HG02852 (cell line): ENCODE measurements around the gene TMCC2.
"Not testable (repeated sequence)": the region's sequence is repeated elsewhere in the genome, so short reads cannot be mapped to it uniquely, and the experiment has no call there.

ENCODE experiments used
- ATAC-seq: cut with Tn5 transposase; IDR thresholded peaks from one replicate; pipeline ENCODE4 v1.9.1; 2021; ENCODE audit warnings: mild to moderate bottlenecking, moderate library complexity; ENCODE audit not compliant: unreplicated experiment

Gene TMCC2

DNA sequence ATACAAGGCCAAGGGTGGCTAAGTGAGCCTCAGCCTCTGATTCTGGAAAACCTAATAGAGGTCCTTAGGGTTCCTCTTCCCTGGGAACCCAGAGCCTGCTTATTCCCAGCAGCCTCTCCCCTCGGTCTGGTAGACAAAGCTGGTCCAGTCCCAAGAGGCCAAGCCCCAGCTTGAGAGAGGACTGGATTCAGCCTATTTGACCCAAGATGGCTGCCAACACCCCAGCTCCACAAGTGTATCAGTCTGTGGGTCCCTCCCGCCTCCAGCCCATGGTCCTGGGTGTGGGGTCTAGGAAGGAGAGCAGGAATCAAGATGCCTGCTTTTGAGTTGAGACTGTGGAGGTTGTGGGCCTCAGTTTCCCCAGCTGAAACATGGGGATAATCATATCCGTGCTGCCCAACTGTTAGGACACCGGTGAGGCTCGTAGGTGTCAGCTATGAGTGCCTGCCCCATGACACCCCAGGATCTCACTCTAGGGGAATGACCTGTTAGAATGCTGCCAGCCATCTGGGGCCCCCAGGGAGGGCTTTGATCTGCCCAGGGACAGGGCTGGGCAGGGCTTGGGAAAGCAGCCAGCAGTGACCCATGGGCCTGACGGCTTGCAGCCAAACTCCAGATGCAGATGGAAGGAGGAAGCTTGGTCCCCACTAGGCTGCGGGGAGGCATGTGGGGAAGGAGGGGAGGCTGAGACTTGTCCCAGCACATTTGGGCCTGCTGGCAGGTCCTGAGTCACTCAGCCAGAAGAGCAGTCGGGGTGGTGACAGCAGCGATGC is 48.4 kb downstream of the TMCC2 start:
- no peak for ATAC-seq

DNA sequence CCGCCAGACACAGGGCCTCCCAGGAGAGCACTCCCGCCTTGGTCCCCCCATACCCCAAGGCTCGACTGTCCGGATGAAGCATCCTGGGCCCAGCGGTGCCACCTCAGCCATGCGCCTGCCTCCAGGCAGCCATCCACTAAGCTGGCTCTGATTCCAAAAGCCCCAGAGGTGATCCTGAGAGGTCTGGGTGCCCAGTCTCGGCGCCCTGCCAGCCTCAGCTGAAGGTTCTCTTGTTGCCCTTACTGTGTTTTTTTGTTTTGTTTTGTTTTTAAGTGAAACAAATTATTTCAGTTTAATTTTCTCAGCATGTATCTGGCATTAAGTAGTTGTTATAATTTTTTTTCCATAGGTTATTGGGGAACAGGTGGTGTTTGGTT is 48.9 kb downstream of the TMCC2 start:
- no peak for ATAC-seq

DNA sequence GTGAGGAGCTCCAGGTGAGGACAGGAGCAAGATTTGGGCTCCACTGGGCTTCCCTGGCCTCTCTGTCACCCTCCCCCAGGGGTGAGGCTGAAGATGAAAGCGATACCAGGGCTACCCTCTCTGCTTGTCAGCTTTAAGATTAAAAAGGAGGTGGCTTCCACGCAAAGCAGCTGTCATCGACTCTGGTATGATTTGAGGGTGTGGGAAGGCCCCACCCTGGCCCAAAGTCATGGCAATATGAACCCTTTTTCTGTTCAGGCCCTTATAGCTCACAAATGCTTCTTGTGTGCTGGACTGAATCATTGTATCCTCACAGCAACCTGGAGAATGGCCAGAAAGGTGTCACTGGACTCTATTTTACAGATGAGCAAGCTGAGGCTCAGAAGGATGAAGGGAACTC is 52.2 kb downstream of the TMCC2 start:
- ATAC-seq: no peak

DNA sequence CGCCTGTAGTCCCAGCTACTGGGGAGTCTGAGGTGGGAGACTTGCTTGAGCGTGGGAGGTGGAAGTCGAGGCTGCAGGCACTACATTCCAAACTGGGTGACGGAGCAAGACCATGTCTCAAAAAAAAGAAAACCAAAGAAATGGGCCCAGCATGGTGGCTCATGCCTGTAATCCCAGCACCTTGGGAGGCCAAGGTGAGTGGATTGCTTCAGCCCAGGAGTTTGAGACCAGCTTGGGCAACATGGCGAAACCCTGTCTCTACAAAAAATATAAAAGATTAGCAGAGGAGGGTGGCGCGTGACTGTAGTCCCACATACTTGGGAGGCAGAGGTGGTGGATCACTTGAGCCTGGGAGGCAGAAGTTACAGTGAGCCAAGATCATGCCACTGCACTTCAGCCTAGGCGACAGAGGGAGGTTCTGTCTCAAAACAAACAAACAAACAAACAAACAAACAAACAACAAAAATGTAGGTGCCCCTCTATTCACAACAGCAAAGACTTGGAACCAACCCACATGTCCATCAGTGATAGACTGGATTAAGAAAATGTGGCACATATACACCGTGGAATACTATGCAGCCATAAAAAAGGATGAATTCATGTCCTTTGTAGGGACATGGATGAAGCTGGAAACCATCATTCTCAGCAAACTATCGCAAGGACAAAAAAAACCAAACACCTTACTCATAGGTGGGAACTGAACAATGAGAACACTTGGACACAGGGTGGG is 53.1 kb downstream of the TMCC2 start:
- not testable (repeated sequence) for ATAC-seq

DNA sequence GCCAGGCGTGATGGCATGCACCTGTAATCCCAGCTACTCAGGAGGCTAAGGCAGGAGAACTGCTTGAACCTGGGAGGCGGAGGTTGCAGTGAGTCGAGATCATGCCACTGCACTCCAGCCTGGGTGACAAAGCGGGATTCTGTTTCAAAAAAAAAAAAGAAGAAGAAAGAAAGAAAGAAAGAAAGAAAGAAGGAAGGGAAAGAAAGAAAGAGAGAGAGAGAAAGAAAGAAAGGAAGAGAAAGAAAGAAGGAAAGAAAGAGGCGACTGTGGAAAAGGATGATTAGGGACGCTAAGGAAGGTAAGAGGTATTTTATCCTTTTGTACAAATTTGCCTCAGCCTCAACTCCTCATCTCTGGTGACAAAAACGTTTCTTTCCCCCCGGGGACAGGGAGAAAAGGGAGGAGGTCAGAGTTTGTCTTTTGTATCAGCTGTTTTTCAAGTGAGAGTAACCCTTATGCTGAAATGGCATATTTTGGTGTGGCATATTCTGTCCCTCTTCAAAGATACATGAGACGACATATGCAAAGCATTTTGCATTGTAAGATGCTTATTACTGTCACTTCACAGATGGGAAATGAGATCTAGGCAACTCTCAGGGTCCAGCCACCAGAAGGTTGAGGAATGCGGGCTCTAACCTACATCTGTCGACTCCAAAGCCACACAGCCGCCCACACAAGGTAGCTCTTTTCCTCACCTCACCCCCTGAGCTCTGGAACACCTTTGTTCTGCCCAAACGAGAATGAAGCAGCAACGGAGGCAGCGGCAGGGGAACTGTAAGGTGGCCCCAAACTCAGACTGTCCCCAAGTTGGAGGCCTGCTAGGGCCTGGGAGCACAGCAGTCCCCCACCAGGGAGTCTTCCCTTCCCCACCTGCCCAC is 55.8 kb downstream of the TMCC2 start:
- no peak for ATAC-seq

DNA sequence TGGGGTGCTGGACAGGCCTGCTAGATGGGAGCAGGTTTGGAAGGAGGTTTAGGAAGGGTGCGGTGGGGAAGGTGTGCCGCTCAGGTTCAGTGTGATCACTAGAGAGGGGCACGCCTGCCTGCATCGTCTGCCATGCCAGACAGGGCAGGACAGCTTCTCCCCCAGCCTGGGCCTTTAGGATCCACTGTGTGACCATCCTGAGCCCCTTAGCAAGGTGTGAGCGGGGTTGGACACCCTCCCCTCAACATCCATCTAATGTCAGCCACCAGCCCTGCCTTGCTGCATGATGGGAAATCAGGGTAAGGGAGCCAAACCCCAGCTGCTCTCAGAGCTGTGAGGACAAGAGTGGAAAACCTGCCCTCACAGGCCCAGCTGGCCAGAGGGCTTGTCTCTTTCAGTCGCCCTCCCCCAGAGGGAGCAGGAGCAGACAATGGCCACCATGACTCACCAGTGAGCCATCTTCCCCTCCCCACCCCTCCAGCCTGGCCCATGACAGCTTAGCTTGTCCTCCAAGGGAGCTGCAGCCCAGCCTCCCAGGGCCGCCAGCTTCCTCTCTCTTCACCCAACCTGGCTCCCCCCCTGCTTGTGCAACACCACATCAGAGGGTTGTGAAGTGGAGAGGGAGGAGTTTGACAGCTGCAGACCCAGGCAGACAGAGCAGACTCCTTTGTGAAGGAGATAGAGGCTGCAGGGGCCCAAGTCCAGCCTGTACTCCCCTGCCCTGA is 56.8 kb downstream of the TMCC2 start:
- no peak for ATAC-seq

- peak; percentile 34 for ATAC-seq
Measured at GRCh38 chr1:205285381-205286101, 57.8 kb downstream of the TMCC2 start.

GRCh38 chr1:205286335-205286950 is 58.7 kb downstream of the TMCC2 start:
- peak; percentile 33 for ATAC-seq

DNA sequence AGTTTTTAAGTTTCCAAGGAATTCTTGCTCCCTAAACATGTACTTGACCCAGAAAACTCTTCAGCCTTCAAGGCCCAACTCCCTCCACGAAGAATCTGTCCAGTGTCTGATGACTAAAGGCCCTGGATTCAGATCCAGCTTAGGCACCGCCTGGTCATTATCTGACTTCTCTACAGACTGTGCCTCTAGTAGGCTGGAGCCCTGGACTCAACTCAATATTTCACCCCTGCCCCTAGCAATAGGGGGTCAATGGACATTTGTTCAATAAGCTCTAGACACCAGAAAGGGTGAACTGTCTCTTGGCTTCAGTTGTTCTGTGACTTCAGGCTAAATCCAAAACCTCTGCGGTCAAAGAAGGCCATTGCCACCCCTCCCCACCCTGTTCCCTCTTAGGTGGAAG is 59.3 kb downstream of the TMCC2 start:
- ATAC-seq: no peak

DNA sequence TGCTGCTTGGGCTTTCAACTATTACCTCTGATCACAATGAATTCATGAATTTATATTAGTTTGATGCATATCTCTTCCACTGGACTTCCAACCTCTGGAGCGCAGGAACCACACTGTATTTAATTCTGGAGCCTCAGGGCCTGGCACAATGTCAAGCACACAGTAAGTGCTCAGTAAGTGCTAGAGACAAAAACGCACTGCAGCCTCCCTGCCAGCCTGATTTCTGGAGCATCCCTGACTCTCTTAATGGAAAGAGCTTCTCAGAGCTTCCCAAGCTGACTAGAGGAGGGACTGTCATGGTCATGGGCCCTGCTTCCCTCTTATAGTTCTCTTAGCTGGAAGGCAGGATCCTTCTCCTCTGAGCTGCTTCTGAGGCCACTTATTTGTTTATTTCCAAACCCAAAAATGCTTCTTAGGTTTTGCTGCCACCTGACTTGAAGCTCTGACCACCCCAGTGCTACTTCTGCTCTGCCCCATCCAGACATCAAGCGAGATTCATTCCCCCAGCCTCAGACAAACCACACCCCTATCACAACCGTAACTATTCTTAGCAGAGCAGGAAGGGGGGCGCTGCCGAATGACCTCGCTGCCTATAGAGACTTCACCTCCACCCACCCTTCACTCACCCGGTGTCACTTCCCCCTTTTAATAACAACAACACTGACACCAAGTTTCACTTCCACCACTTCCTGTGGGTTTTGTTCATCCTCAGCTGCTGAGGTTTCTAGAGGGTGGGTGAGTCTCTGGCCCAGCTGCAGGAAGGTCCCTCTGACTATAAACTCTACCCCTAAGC is 60.2 kb downstream of the TMCC2 start:
- ATAC-seq: peak; percentile 76

DNA sequence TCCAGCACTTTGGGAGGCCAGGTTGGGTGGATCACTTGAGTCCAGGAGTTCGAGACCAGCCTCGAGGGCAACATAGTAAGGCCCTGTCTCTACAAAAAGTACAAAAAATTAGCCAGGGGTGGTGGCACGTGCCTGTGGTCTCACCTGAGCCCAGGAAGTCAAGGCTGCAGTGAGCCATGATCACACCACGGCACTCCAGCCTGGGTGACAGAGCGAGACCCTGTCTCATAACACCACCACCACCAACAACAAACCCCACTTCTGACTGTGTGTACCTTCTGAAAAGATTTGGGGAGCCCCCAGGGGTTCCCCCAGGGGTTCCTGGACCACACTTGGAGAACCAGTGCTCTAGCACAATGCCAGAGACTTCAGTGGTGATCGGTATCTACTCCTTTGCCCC is 63.9 kb downstream of the TMCC2 start:
- no peak for ATAC-seq

GRCh38 chr1:205293350-205294074 is 65.8 kb downstream of the TMCC2 start:
- no peak for ATAC-seq

GRCh38 chr1:205294175-205294917 is 66.6 kb downstream of the TMCC2 start:
- no peak for ATAC-seq

DNA sequence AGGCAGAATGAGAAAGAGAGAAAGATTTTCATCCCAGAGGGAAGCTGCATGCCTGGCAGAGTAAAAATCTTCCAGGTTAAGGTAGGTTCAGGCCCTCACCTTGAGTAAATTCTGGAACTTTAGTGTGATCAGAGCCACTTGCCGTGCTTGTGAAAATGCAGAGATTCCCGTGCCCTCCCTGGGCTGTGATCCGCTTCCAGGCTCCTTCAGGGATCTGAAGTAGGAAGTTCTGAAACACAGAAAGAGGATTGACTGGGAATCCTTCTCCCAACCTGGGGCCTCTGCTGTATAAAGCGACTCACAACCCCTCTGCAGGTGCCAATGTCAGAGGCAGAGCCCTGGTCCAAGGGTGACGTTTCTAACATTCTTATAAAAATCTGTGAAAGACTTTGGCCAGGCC is 67.2 kb downstream of the TMCC2 start:
- no peak for ATAC-seq

GRCh38 chr1:205296154-205296553 is 68.4 kb downstream of the TMCC2 start:
- ATAC-seq: no peak

GRCh38 chr1:205297546-205298177 is 69.9 kb downstream of the TMCC2 start:
- ATAC-seq: not testable (repeated sequence)
